ENCODE results near the gene NOP56. TPM values are rescaled to one million over a fixed set of nuclear protein-coding genes. Genes with fewer than 3 reads are reported as not detected.

NOP56 gene
- polyA plus RNA-seq, 2 donors, result 135 to 175 TPM

GRCh38 chr20:2656471-2657117 lies 4.2 kb downstream of the NOP56 start:
- no peak overlapping the region for H3K4me3 ChIP-seq (ENCODE audit: low read depth in 1 of 2, low read length in 2 of 2)
- H3K36me3 ChIP-seq (ENCODE audit: control insufficient read depth in 2 of 2, insufficient read depth in 2 of 2, low read length in 1 of 2), result peaks cover 43 to 63% of the 10 kb centered on the region in 2 donors
- no peaks in the 10 kb centered on the region for H3K9me3 ChIP-seq (ENCODE audit: control insufficient read depth in 2 of 2, insufficient read depth in 1 of 2, low read depth in 1 of 2, low read length in 1 of 2)
- peaks cover 2 to 6% of the 10 kb centered on the region in 2 donors for H3K4me1 ChIP-seq (ENCODE audit: control insufficient read depth in 2 of 2, insufficient read depth in 2 of 2, low read length in 1 of 2)
- WGBS, 2 donors, result 84 to 86% methylated on average over 12 of the region's 12 CpGs
- H3K27ac ChIP-seq (ENCODE audit: low read depth in 2 of 2, low read length in 1 of 2), result no peak overlapping the region
- H3K27me3 ChIP-seq (ENCODE audit: control insufficient read depth in 1 of 2, insufficient read depth in 2 of 2, low read length in 2 of 2), result no peaks in the 10 kb centered on the region

GRCh38 chr20:2657241-2657640 lies 4.8 kb downstream of the NOP56 start:
- peaks cover 2 to 6% of the 10 kb centered on the region in 2 donors for H3K4me1 ChIP-seq (ENCODE audit: control insufficient read depth in 2 of 2, insufficient read depth in 2 of 2, low read length in 1 of 2)
- 73 to 74% methylated on average over 5 of the region's 5 CpGs for WGBS, 2 donors
- peaks cover 43 to 63% of the 10 kb centered on the region in 2 donors for H3K36me3 ChIP-seq (ENCODE audit: control insufficient read depth in 2 of 2, insufficient read depth in 2 of 2, low read length in 1 of 2)

GRCh38 chr20:2657674-2658073 lies 5.2 kb downstream of the NOP56 start:
- Histone ChIP-seq H3K27me3 (ENCODE audit: control insufficient read depth in 1 of 2, insufficient read depth in 2 of 2, low read length in 2 of 2) (no peaks in the 10 kb centered on the region), H3K36me3 (ENCODE audit: control insufficient read depth in 2 of 2, insufficient read depth in 2 of 2, low read length in 1 of 2) (peaks cover 43 to 63% of the 10 kb centered on the region in 2 donors), H3K9me3 (ENCODE audit: control insufficient read depth in 2 of 2, insufficient read depth in 1 of 2, low read depth in 1 of 2, low read length in 1 of 2) (no peaks in the 10 kb centered on the region), H3K4me1 (ENCODE audit: control insufficient read depth in 2 of 2, insufficient read depth in 2 of 2, low read length in 1 of 2) (peaks cover 2 to 6% of the 10 kb centered on the region in 2 donors), H3K27ac (ENCODE audit: low read depth in 2 of 2, low read length in 1 of 2) (no peak overlapping the region), H3K4me3 (ENCODE audit: low read depth in 1 of 2, low read length in 2 of 2) (no peak overlapping the region)
- WGBS, 2 donors, result 77 to 90% methylated on average over 5 of the region's 5 CpGs

More at GRCh38 chr20:2657241-2657640, 4.8 kb downstream of the NOP56 start:
- Histone ChIP-seq H3K9me3 (ENCODE audit: control insufficient read depth in 2 of 2, insufficient read depth in 1 of 2, low read depth in 1 of 2, low read length in 1 of 2) (no peaks in the 10 kb centered on the region), H3K4me3 (ENCODE audit: low read depth in 1 of 2, low read length in 2 of 2) (no peak overlapping the region), H3K27me3 (ENCODE audit: control insufficient read depth in 1 of 2, insufficient read depth in 2 of 2, low read length in 2 of 2) (no peaks in the 10 kb centered on the region), H3K27ac (ENCODE audit: low read depth in 2 of 2, low read length in 1 of 2) (no peak overlapping the region)

- no peaks in the 10 kb centered on the region for H3K9me3 ChIP-seq (ENCODE audit: control insufficient read depth in 2 of 2, insufficient read depth in 1 of 2, low read depth in 1 of 2, low read length in 1 of 2)
- H3K27me3 ChIP-seq (ENCODE audit: control insufficient read depth in 1 of 2, insufficient read depth in 2 of 2, low read length in 2 of 2), result no peaks in the 10 kb centered on the region
- no peak overlapping the region for H3K4me3 ChIP-seq (ENCODE audit: low read depth in 1 of 2, low read length in 2 of 2)
- H3K4me1 ChIP-seq (ENCODE audit: control insufficient read depth in 2 of 2, insufficient read depth in 2 of 2, low read length in 1 of 2), result peaks cover 2 to 11% of the 10 kb centered on the region in 2 donors
- H3K36me3 ChIP-seq (ENCODE audit: control insufficient read depth in 2 of 2, insufficient read depth in 2 of 2, low read length in 1 of 2), result peaks cover 43 to 61% of the 10 kb centered on the region in 2 donors
- H3K27ac ChIP-seq (ENCODE audit: low read depth in 2 of 2, low read length in 1 of 2), result no peak overlapping the region
- 71 to 73% methylated on average over 13 of the region's 13 CpGs for WGBS, 2 donors
Observed at GRCh38 chr20:2658414-2659354, 6.3 kb downstream of the NOP56 start.

- H3K9me3 ChIP-seq (ENCODE audit: control insufficient read depth in 2 of 2, insufficient read depth in 1 of 2, low read depth in 1 of 2, low read length in 1 of 2), result no peaks in the 10 kb centered on the region
- H3K27me3 ChIP-seq (ENCODE audit: control insufficient read depth in 1 of 2, insufficient read depth in 2 of 2, low read length in 2 of 2), result no peaks in the 10 kb centered on the region
- no peak overlapping the region for H3K4me3 ChIP-seq (ENCODE audit: low read depth in 1 of 2, low read length in 2 of 2)
- H3K4me1 ChIP-seq (ENCODE audit: control insufficient read depth in 2 of 2, insufficient read depth in 2 of 2, low read length in 1 of 2), result peaks cover under 1 to 6% of the 10 kb centered on the region in 2 donors
- WGBS, 2 donors, result 86 to 88% methylated on average over 10 of the region's 10 CpGs
- H3K27ac ChIP-seq (ENCODE audit: low read depth in 2 of 2, low read length in 1 of 2), result no peak overlapping the region
- peaks cover 39 to 55% of the 10 kb centered on the region in 2 donors for H3K36me3 ChIP-seq (ENCODE audit: control insufficient read depth in 2 of 2, insufficient read depth in 2 of 2, low read length in 1 of 2)
Observed at GRCh38 chr20:2659547-2659946, 7.1 kb downstream of the NOP56 start.

- Histone ChIP-seq H3K27ac (ENCODE audit: low read depth in 2 of 2, low read length in 1 of 2) (peak overlapping the region; percentile 75 to 92), H3K9me3 (ENCODE audit: control insufficient read depth in 2 of 2, insufficient read depth in 1 of 2, low read depth in 1 of 2, low read length in 1 of 2) (no peaks in the 10 kb centered on the region), H3K27me3 (ENCODE audit: control insufficient read depth in 1 of 2, insufficient read depth in 2 of 2, low read length in 2 of 2) (peaks cover 0 to 3% of the 10 kb centered on the region in 2 donors), H3K4me3 (ENCODE audit: low read depth in 1 of 2, low read length in 2 of 2) (peak overlapping the region; percentile 65 to 98), H3K4me1 (ENCODE audit: control insufficient read depth in 2 of 2, insufficient read depth in 2 of 2, low read length in 1 of 2) (peaks cover 0 to 6% of the 10 kb centered on the region in 2 donors), H3K36me3 (ENCODE audit: control insufficient read depth in 2 of 2, insufficient read depth in 2 of 2, low read length in 1 of 2) (peaks cover 16 to 24% of the 10 kb centered on the region in 2 donors)
- 6 to 7% methylated on average over 13 of the region's 13 CpGs for WGBS, 2 donors
Observed at GRCh38 chr20:2663364-2663886, 11.0 kb downstream of the NOP56 start.

GRCh38 chr20:2663887-2664719 lies 11.7 kb downstream of the NOP56 start, which contains the start of gene IDH3B:
Gene IDH3B, minus strand, starts transcription at chr20:2664216. Its CDS starts 28 bp downstream, at chr20:2664188.
- Histone ChIP-seq H3K27ac (ENCODE audit: low read depth in 2 of 2, low read length in 1 of 2) (peak within 1 kb of the TSS; percentile 75 to 92), H3K36me3 (ENCODE audit: control insufficient read depth in 2 of 2, insufficient read depth in 2 of 2, low read length in 1 of 2) (peaks cover 10 to 18% of the 10 kb centered on the region in 2 donors), H3K4me1 (ENCODE audit: control insufficient read depth in 2 of 2, insufficient read depth in 2 of 2, low read length in 1 of 2) (peaks cover 0 to 6% of the 10 kb centered on the region in 2 donors), H3K9me3 (ENCODE audit: control insufficient read depth in 2 of 2, insufficient read depth in 1 of 2, low read depth in 1 of 2, low read length in 1 of 2) (no peaks in the 10 kb centered on the region), H3K4me3 (ENCODE audit: low read depth in 1 of 2, low read length in 2 of 2) (peak within 1 kb of the TSS; percentile 65 to 98), H3K27me3 (ENCODE audit: control insufficient read depth in 1 of 2, insufficient read depth in 2 of 2, low read length in 2 of 2) (peaks cover 0 to 3% of the 10 kb centered on the region in 2 donors)
- WGBS, 2 donors, result 5 to 8% methylated on average over 49 of the region's 49 CpGs

- no peak overlapping the region for H3K4me3 ChIP-seq (ENCODE audit: low read depth in 1 of 2, low read length in 2 of 2)
- no peaks in the 10 kb centered on the region for H3K36me3 ChIP-seq (ENCODE audit: control insufficient read depth in 2 of 2, insufficient read depth in 2 of 2, low read length in 1 of 2)
- no peaks in the 10 kb centered on the region for H3K4me1 ChIP-seq (ENCODE audit: control insufficient read depth in 2 of 2, insufficient read depth in 2 of 2, low read length in 1 of 2)
- H3K27ac ChIP-seq (ENCODE audit: low read depth in 2 of 2, low read length in 1 of 2), result no peak overlapping the region
- no peaks in the 10 kb centered on the region for H3K9me3 ChIP-seq (ENCODE audit: control insufficient read depth in 2 of 2, insufficient read depth in 1 of 2, low read depth in 1 of 2, low read length in 1 of 2)
- peaks cover 0 to 3% of the 10 kb centered on the region in 2 donors for H3K27me3 ChIP-seq (ENCODE audit: control insufficient read depth in 1 of 2, insufficient read depth in 2 of 2, low read length in 2 of 2)
- WGBS, 2 donors, result 27 to 30% methylated on average over 4 of the region's 4 CpGs
Observed at GRCh38 chr20:2671977-2672376, 19.5 kb downstream of the NOP56 start.

- H3K9me3 ChIP-seq (ENCODE audit: control insufficient read depth in 2 of 2, insufficient read depth in 1 of 2, low read depth in 1 of 2, low read length in 1 of 2), result no peaks in the 10 kb centered on the region
- peaks cover 0 to 3% of the 10 kb centered on the region in 2 donors for H3K27me3 ChIP-seq (ENCODE audit: control insufficient read depth in 1 of 2, insufficient read depth in 2 of 2, low read length in 2 of 2)
- H3K36me3 ChIP-seq (ENCODE audit: control insufficient read depth in 2 of 2, insufficient read depth in 2 of 2, low read length in 1 of 2), result no peaks in the 10 kb centered on the region
- H3K4me1 ChIP-seq (ENCODE audit: control insufficient read depth in 2 of 2, insufficient read depth in 2 of 2, low read length in 1 of 2), result no peaks in the 10 kb centered on the region
- no peak overlapping the region for H3K27ac ChIP-seq (ENCODE audit: low read depth in 2 of 2, low read length in 1 of 2)
- H3K4me3 ChIP-seq (ENCODE audit: low read depth in 1 of 2, low read length in 2 of 2), result no peak overlapping the region
- 70 to 74% methylated on average over 3 of the region's 3 CpGs for WGBS, 2 donors
Observed at GRCh38 chr20:2672446-2672845, 20.0 kb downstream of the NOP56 start.

All from esophagus (tissue), 2 donors.